T-helper 1 cell treated with Interleukin-12 subunit alpha and Interleukin-12 subunit beta and Interleukin-4 antibody, amounts not matched to agents 30 μg/mL and 1 μg/mL, for 36 hours (primary cell): ENCODE results near the gene PLA2G2F.

Source experiments
- H3K27ac Mint-ChIP-seq: one replicate; pipeline ENCODE4 v1.8.0; 2021; ENCODE audit warnings: mild to moderate bottlenecking, mixed read lengths
- H3K27me3 Mint-ChIP-seq: one replicate; pipeline ENCODE4 v1.8.0; 2021; ENCODE audit warnings: low read depth, mixed read lengths
- H3K36me3 Mint-ChIP-seq: one replicate; pipeline ENCODE4 v1.8.0; 2021; ENCODE audit warnings: low read depth, mixed read lengths
- H3K4me1 Mint-ChIP-seq: one replicate; pipeline ENCODE4 v1.8.0; 2021; ENCODE audit warnings: low read depth, mixed read lengths
- H3K4me3 Mint-ChIP-seq: one replicate; pipeline ENCODE4 v1.8.0; 2021; ENCODE audit warnings: mild to moderate bottlenecking, moderate library complexity, mixed read lengths
- H3K9me3 Mint-ChIP-seq: one replicate; pipeline ENCODE4 v1.8.0; 2021; ENCODE audit warnings: mixed read lengths

PLA2G2F gene

GRCh38 chr1:20194757-20195461, 55.8 kb downstream of the PLA2G2F start:
- Mint-ChIP-seq H3K4me1 (no peaks in the 10 kb centered on the region), H3K27ac (no peak overlapping the region), H3K9me3 (no peaks in the 10 kb centered on the region), H3K4me3 (no peak overlapping the region), H3K36me3 (no peaks in the 10 kb centered on the region), H3K27me3 (peaks cover 43% of the 10 kb centered on the region)

GRCh38 chr1:20195462-20195780, 56.3 kb downstream of the PLA2G2F start:
- Mint-ChIP-seq H3K27ac (no peak overlapping the region), H3K27me3 (peaks cover 49% of the 10 kb centered on the region), H3K4me1 (no peaks in the 10 kb centered on the region), H3K9me3 (no peaks in the 10 kb centered on the region), H3K36me3 (no peaks in the 10 kb centered on the region), H3K4me3 (no peak overlapping the region)

GRCh38 chr1:20197329-20197791, 58.2 kb downstream of the PLA2G2F start:
- Mint-ChIP-seq H3K27me3 (peaks cover 54% of the 10 kb centered on the region), H3K36me3 (no peaks in the 10 kb centered on the region), H3K27ac (no peak overlapping the region), H3K4me1 (no peaks in the 10 kb centered on the region), H3K4me3 (no peak overlapping the region), H3K9me3 (no peaks in the 10 kb centered on the region)

- no peaks in the 10 kb centered on the region for H3K4me1 Mint-ChIP-seq
- no peak overlapping the region for H3K27ac Mint-ChIP-seq
- H3K36me3 Mint-ChIP-seq: no peaks in the 10 kb centered on the region
Observed at GRCh38 chr1:20198296-20198695, 59.2 kb downstream of the PLA2G2F start.

GRCh38 chr1:20198918-20199317, 59.8 kb downstream of the PLA2G2F start:
- Mint-ChIP-seq H3K4me3 (no peak overlapping the region), H3K27ac (no peak overlapping the region), H3K9me3 (no peaks in the 10 kb centered on the region), H3K27me3 (peaks cover 49% of the 10 kb centered on the region), H3K36me3 (no peaks in the 10 kb centered on the region), H3K4me1 (no peaks in the 10 kb centered on the region)

More at GRCh38 chr1:20198296-20198695, 59.2 kb downstream of the PLA2G2F start:
- H3K27me3 Mint-ChIP-seq: peaks cover 50% of the 10 kb centered on the region
- no peaks in the 10 kb centered on the region for H3K9me3 Mint-ChIP-seq
- H3K4me3 Mint-ChIP-seq: no peak overlapping the region

- Mint-ChIP-seq H3K4me3 (no peak overlapping the region), H3K9me3 (no peaks in the 10 kb centered on the region), H3K36me3 (no peaks in the 10 kb centered on the region), H3K4me1 (no peaks in the 10 kb centered on the region), H3K27me3 (peaks cover 45% of the 10 kb centered on the region), H3K27ac (no peak overlapping the region)
Observed at GRCh38 chr1:20199403-20199802, 60.3 kb downstream of the PLA2G2F start.

- H3K4me3 Mint-ChIP-seq: no peak overlapping the region
- H3K4me1 Mint-ChIP-seq: no peaks in the 10 kb centered on the region
- no peak overlapping the region for H3K27ac Mint-ChIP-seq
- no peaks in the 10 kb centered on the region for H3K36me3 Mint-ChIP-seq
- H3K9me3 Mint-ChIP-seq: no peaks in the 10 kb centered on the region
- peaks cover 45% of the 10 kb centered on the region for H3K27me3 Mint-ChIP-seq
Observed at GRCh38 chr1:20199840-20200239, 60.7 kb downstream of the PLA2G2F start.
